NCI-H2227 (cell line): ENCODE results near the gene PEAK1.
"Not testable (repeated sequence)": the region's sequence is repeated elsewhere in the genome, so short reads cannot be mapped to it uniquely, and the experiment has no call there.

ENCODE experiments used
- DNase-seq: peaks from one replicate; lab custom pipeline; 2025; ENCODE audit not compliant: unreplicated experiment; lab: John Stamatoyannopoulos, UW

PEAK1 gene

GRCh38 chr15:77406173-77406759, 13.6 kb downstream of the PEAK1 start:
- not testable (repeated sequence) for DNase-seq

- no peak for DNase-seq
Observed at GRCh38 chr15:77402740-77403379, 17.0 kb downstream of the PEAK1 start.

GRCh38 chr15:77400258-77400657, 19.6 kb downstream of the PEAK1 start:
- no peak for DNase-seq

- no peak for DNase-seq
Observed at GRCh38 chr15:77398927-77399326, 21.0 kb downstream of the PEAK1 start.

GRCh38 chr15:77396692-77397091, 23.2 kb downstream of the PEAK1 start:
- no peak for DNase-seq

GRCh38 chr15:77395013-77395774, 24.7 kb downstream of the PEAK1 start:
- no peak for DNase-seq

GRCh38 chr15:77393471-77393840, 26.4 kb downstream of the PEAK1 start:
- DNase-seq, result no peak

GRCh38 chr15:77392762-77393470, 27.0 kb downstream of the PEAK1 start:
- no peak for DNase-seq

GRCh38 chr15:77391372-77391951, 28.4 kb downstream of the PEAK1 start:
- no peak for DNase-seq

GRCh38 chr15:77387365-77388105, 32.4 kb downstream of the PEAK1 start:
- no peak for DNase-seq

GRCh38 chr15:77386626-77387025, 33.3 kb downstream of the PEAK1 start:
- no peak for DNase-seq

- DNase-seq, result no peak
Observed at GRCh38 chr15:77384589-77385359, 35.1 kb downstream of the PEAK1 start.

- no peak for DNase-seq
Observed at GRCh38 chr15:77384086-77384485, 35.8 kb downstream of the PEAK1 start.

- no peak for DNase-seq
Observed at GRCh38 chr15:77380033-77380432, 39.9 kb downstream of the PEAK1 start.

- no peak for DNase-seq
Observed at GRCh38 chr15:77376770-77377169, 43.1 kb downstream of the PEAK1 start.

- no peak for DNase-seq
Observed at GRCh38 chr15:77375133-77375532, 44.8 kb downstream of the PEAK1 start.

- no peak for DNase-seq
Observed at GRCh38 chr15:77373441-77373840, 46.5 kb downstream of the PEAK1 start.

GRCh38 chr15:77371850-77372563, 47.9 kb downstream of the PEAK1 start:
- DNase-seq, result no peak

GRCh38 chr15:77370580-77370979, 49.3 kb downstream of the PEAK1 start:
- no peak for DNase-seq
